GM12892 (cell line): ENCODE data around the gene CCDC13.

Experiments
- DNase-seq: peaks from one replicate; pipeline ENCODE4 v3.0.0; 2011; ENCODE audit not compliant: insufficient read length
- FAIRE-seq: peaks from 2 replicates; lab custom pipeline; 2011; peaks lifted over from hg19 to GRCh38; lab: Jason Lieb, UNC
- POLR2A ChIP-seq: IDR thresholded peaks from 2 replicates; pipeline ENCODE4 v1.6.1; 2011; ENCODE audit warnings: low read depth, low read length, control low read depth
- POLR2AphosphoS5 ChIP-seq: IDR thresholded peaks from 2 replicates; pipeline ENCODE4 v1.6.1; 2011; ENCODE audit warnings: low read depth, low read length, control low read depth
- TAF1 ChIP-seq: IDR thresholded peaks from 2 replicates; pipeline ENCODE4 v1.6.1; 2011; ENCODE audit warnings: low read depth, mild to moderate bottlenecking, control low read depth, low read length, borderline replicate concordance

Gene CCDC13

DNA sequence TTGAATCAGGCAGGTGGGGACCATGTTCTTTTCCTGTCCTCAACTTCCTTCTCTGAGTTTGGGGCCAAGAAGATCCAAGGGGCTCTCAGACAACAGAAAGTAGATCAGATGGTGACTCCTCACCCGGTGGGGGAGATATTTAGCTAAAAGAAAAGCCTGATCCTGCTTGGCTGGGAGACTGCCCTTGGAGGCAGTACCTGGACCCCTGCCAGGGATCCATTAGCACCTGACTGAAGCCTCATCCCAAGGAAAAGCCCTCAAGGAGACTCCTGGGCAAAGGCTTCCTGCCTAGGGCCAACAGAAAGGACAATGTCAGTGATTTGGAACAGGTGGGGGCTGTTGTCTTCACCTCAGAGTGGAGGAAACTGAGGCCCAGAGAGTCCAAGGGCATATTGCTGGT, 37.0 kb downstream of the CCDC13 start:
- no peak for FAIRE-seq

DNA sequence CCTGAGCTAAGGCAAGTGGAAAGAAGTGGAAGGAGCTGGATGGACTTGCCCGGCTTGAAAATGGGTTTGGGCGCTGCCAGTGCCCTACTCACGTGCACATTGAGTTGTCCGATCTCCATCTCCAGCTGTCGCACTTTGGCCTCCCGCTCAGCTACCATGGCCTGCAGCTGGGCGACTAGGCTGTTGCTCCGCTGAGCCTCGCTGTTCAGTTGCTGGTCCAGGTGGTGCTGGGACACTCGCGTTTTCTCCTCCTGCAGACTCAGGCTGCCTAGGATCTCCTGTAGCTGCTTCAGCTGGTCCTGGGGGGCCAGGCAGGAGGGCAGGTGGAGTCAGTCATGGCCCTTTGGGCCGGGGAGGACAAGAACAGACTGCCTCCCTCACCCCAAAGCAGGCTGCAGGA, 37.4 kb downstream of the CCDC13 start:
- TF ChIP-seq TAF1 (no peak), POLR2AphosphoS5 (no peak), POLR2A (no peak)
- FAIRE-seq = no peak
- no peak for DNase-seq

More for the DNA sequence above, 37.0 kb downstream of the CCDC13 start:
- no peak for DNase-seq
- no peak for TF ChIP-seq TAF1
- no peak for TF ChIP-seq POLR2A

GRCh38 chr3:42735019-42735418, 38.0 kb downstream of the CCDC13 start:
- TF ChIP-seq TAF1 (no peak), POLR2AphosphoS5 (no peak), POLR2A (no peak)
- no peak for DNase-seq
- no peak for FAIRE-seq

- no peak for DNase-seq
- TF ChIP-seq TAF1 (no peak), POLR2A (no peak), POLR2AphosphoS5 (no peak)
- no peak for FAIRE-seq
Measured at GRCh38 chr3:42734263-42734860, 38.7 kb downstream of the CCDC13 start.

DNA sequence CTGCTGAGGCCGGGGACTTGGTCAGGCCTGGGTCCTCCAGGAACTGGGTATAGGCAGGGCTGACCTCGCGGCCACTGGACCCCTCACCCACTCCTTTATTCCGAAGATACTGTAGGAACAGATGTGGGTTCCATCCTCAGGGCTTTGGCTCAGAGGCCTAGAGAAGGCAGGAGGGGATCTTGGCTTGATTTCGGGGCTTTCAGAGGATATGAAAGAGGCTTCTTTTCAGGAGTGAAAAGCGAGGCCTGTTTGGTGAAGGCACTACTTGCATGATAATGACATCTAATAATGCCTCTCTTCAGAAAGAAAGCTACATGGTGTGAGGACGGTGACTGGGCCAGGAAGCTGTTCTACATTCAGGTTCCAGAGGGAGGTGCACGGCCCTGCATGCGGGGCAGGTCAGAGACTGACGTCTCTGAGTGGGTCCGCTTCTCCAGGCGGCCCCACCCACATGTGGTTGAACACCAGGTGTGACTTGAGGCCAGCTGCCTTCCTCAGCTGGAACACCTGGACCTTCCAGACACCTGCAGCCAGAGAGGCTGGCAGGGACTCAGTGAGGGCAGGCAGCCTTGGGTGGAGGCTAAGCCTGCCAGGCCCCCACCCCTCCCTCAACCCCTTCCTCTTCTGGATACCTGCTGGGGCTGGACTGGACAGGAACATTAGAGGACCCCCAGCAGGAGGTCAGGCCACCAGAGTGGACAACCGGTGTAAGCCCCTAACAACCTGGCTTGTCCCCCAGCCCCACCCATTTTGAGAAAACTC, 39.4 kb downstream of the CCDC13 start:
- FAIRE-seq = no peak
- no peak for DNase-seq
- TF ChIP-seq POLR2AphosphoS5 = no peak
- no peak for TF ChIP-seq POLR2A
- no peak for TF ChIP-seq TAF1

- no peak for DNase-seq
Measured at GRCh38 chr3:42732829-42733459, 40.1 kb downstream of the CCDC13 start.

DNA sequence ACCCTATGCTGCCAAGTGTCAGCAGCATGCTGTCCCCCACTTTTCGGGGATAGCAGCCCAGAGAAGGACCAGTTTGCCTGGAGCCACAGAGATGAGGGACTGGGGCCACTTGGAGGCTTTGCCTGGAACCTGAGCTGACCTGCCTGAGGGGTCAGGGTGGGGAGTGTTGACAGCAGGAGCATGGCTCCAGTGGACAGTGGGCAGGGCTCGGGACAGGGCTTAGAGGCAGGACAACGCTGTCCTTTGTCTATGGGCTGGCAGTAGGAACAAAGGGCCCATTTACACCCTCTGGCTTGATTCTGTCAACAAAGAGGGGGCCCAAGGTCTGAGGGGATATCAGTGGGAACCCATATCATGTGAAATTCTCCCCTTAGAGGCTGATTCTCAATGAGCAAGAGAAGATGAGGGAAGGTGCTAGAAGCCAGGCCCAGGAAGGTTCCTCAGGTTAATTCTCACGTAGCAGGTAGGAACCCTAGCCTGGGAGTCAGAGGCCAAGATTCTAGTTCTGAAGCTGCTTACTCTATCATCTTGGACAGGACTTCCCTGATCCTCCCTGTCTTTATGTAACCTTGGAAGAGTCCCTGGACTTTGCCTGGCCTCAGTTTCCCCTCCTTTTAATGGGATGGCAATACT, 40.7 kb downstream of the CCDC13 start:
- DNase-seq (no peak), FAIRE-seq (no peak)
- TF ChIP-seq POLR2A = no peak
- TF ChIP-seq TAF1 = no peak
- no peak for TF ChIP-seq POLR2AphosphoS5

More at GRCh38 chr3:42732829-42733459, 40.1 kb downstream of the CCDC13 start:
- no peak for TF ChIP-seq POLR2AphosphoS5
- TF ChIP-seq POLR2A = no peak
- TF ChIP-seq TAF1 = no peak
- no peak for FAIRE-seq

GRCh38 chr3:42731476-42732195, 41.4 kb downstream of the CCDC13 start:
- no peak for TF ChIP-seq TAF1
- no peak for TF ChIP-seq POLR2AphosphoS5
- no peak for TF ChIP-seq POLR2A
- FAIRE-seq = no peak
- no peak for DNase-seq

DNA sequence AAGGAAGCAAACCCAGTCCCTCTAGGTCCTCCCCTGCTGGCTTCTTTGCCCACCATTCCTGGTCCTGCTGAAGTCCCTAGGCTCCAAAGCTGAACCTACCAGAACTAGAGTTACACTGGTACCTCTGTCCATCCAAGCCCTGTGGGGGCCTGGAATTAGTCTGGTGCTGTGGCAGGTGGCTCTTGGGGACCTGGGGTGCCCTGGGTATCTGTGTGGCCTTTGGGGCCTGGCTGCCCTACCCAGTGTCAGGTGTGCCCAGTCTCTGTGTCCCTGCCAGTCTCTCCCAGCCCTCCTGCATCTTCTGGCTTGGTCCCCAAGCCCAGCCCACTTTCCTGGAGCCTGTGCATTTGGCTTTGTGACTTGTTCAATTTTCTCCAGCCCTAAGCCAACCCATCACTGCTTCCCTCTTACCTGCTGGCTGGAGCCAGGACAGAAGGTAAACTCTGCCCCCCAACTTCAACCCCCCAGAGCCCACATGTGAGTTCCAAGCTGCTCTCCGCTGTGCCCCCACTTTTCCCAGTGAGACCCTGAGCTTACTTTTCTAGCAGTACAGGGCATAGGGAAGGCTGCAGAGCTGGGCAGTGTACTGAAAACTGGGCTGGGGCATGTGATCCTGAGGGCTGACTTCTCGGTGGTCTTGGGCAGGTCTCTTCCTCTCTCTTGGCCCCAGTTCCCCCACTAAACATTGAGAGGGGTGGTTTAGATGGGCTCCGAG, 42.2 kb downstream of the CCDC13 start:
- TF ChIP-seq POLR2AphosphoS5 (no peak), POLR2A (no peak), TAF1 (no peak)
- FAIRE-seq = no peak
- DNase-seq = no peak

- FAIRE-seq (no peak), DNase-seq (no peak)
- TF ChIP-seq POLR2A (no peak), TAF1 (no peak), POLR2AphosphoS5 (no peak)
Measured at GRCh38 chr3:42730294-42730693, 42.8 kb downstream of the CCDC13 start.
